ENCODE measurements around the gene MORN1.

DNA sequence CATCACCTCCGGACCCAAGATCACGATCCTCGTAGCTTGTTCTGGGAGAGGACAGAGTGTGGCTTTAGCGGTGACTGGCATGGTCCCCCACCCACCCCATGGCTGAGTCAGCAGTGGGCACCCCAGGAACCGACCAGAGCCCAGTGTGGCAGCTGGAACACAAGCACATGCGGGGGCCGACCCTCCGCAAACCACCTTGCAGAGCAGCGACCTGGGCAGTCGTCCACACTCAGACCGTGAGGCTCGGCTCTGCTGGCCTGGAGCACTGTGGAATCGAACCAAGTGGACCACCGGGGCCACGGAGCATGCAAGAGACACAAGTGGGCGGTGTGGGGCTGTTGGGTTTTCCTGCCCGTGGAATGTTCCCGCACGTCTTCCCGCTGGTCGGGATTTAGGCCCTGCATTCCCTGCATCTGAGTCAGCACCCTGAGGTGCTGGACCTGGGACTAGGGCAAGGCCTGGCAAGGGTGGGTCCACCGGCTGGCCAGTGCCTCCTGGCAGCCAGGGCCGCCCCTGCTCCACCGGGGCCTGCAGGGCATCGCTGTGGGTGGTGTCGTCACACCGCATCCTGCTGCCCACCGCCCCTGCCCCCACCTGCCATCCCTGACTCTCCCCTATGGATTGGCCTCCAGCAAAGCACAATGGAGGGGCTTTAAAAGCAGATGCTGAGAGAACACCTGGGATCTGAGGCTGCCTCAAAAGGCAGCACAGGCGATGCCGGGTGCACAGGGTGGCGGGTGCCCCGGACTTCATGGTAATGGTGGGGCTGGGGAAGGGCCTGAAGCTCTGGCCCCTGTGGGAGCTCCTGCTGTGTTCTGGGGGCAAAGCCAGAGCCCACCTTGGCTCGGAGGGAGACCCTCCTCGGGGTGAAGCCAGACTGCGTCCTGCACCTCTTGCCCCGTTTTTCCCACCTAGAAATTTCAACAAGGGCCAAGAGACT, 18.5 kb downstream of the MORN1 start:
- TF ChIP-seq EZH2 (IDR thresholded peaks at IDR 0.05) (no peak), POLR2AphosphoS5 (IDR thresholded peaks at IDR 0.05; ENCODE audit: borderline replicate concordance, low read depth, low read length) (no peak)

Data from SK-N-MC (cell line).